GM19328 (cell line): Measurements from ENCODE around the gene PHETA1.

Experiments
- ATAC-seq: cut with Tn5 transposase; IDR thresholded peaks from one replicate; pipeline ENCODE4 v1.9.1; 2021; ENCODE audit warnings: mild to moderate bottlenecking, moderate library complexity; ENCODE audit not compliant: unreplicated experiment

Gene PHETA1

GRCh38 chr12:111327474-111327873 lies 41.4 kb downstream of the PHETA1 start:
- no peak for ATAC-seq

- ATAC-seq: no peak
These were observed 46.3 kb downstream of the PHETA1 start for GRCh38 chr12:111322336-111323250.

GRCh38 chr12:111321317-111321716 lies 47.6 kb downstream of the PHETA1 start:
- no peak for ATAC-seq

GRCh38 chr12:111320258-111321050 lies 48.4 kb downstream of the PHETA1 start:
- no peak for ATAC-seq

- ATAC-seq: no peak
These were observed 49.2 kb downstream of the PHETA1 start for GRCh38 chr12:111319600-111320257.

- no peak for ATAC-seq
These were observed 50.4 kb downstream of the PHETA1 start for GRCh38 chr12:111318450-111318849.

- no peak for ATAC-seq
These were observed 52.2 kb downstream of the PHETA1 start for GRCh38 chr12:111316671-111317070.

GRCh38 chr12:111314953-111315539 lies 53.8 kb downstream of the PHETA1 start:
- ATAC-seq: no peak

GRCh38 chr12:111313833-111314259 lies 55.0 kb downstream of the PHETA1 start:
- no peak for ATAC-seq

GRCh38 chr12:111312708-111313107 lies 56.2 kb downstream of the PHETA1 start:
- no peak for ATAC-seq

GRCh38 chr12:111312016-111312415 lies 56.9 kb downstream of the PHETA1 start:
- no peak for ATAC-seq

GRCh38 chr12:111311011-111311410 lies 57.9 kb downstream of the PHETA1 start:
- ATAC-seq: no peak
